Mesothelial cell of epicardium (in vitro differentiated cells): ENCODE data around the gene POU2AF3. TPM values are rescaled to one million over a fixed set of nuclear protein-coding genes. Genes with fewer than 3 reads are reported as not detected.
"Not testable (repeated sequence)": the region's sequence is repeated elsewhere in the genome, so short reads cannot be mapped to it uniquely, and the experiment has no call there.

Source experiments
- DNase-seq, 2 experiments: peaks; one replicate each; pipeline ENCODE4 v3.0.0; 2021; ENCODE audit warnings: low spot score in 2 of 2; ENCODE audit not compliant: unreplicated experiment in 2 of 2
- H3K27ac Mint-ChIP-seq: 2 replicates; pipeline ENCODE4 v1.8.0; 2021; ENCODE audit warnings: mixed read lengths
- H3K27me3 Mint-ChIP-seq: 2 replicates; pipeline ENCODE4 v1.8.0; 2021; ENCODE audit warnings: low read depth, mixed read lengths
- H3K36me3 Mint-ChIP-seq: 2 replicates; pipeline ENCODE4 v1.8.0; 2021; ENCODE audit warnings: mixed read lengths
- H3K4me1 Mint-ChIP-seq: 2 replicates; pipeline ENCODE4 v1.8.0; 2021; ENCODE audit warnings: mixed read lengths
- H3K4me3 Mint-ChIP-seq: 2 replicates; pipeline ENCODE4 v1.8.0; 2021; ENCODE audit warnings: mild to moderate bottlenecking, moderate library complexity, mixed read lengths
- H3K9me3 Mint-ChIP-seq: 2 replicates; pipeline ENCODE4 v1.8.0; 2021; ENCODE audit warnings: mixed read lengths
- CTCF ChIP-seq: fragments of 200-600 bp; sonication (generic); IDR thresholded peaks from one replicate; pipeline ENCODE4 v1.5.0; 2021; ENCODE audit warnings: antibody characterized with exemption; ENCODE audit not compliant: unreplicated experiment
- total RNA-seq: library from RNA; stranded (reverse); gene quantifications from 3 replicates; pipeline ENCODE4 v1.2.1, GENCODE V29; 2021

POU2AF3 gene
- total RNA-seq, 1 donor from 2014 or later, result 3.0 TPM

- peaks cover 37% of the 10 kb centered on the region for H3K27me3 Mint-ChIP-seq
- no peaks in the 10 kb centered on the region for H3K9me3 Mint-ChIP-seq
- H3K4me3 Mint-ChIP-seq, result no peak overlapping the region
- H3K36me3 Mint-ChIP-seq, result no peaks in the 10 kb centered on the region
- H3K27ac Mint-ChIP-seq, result no peak overlapping the region
- peaks cover 18% of the 10 kb centered on the region for H3K4me1 Mint-ChIP-seq
- no peak for TF ChIP-seq CTCF
- no peak for DNase-seq
These were observed 15.7 kb upstream of the POU2AF3 start for GRCh38 chr11:111282562-111283075.

GRCh38 chr11:111283945-111284481, 14.3 kb upstream of the POU2AF3 start:
- peaks cover 23% of the 10 kb centered on the region for H3K27me3 Mint-ChIP-seq
- H3K4me1 Mint-ChIP-seq, result peaks cover 18% of the 10 kb centered on the region
- H3K36me3 Mint-ChIP-seq, result no peaks in the 10 kb centered on the region
- no peaks in the 10 kb centered on the region for H3K9me3 Mint-ChIP-seq
- no peak overlapping the region for H3K27ac Mint-ChIP-seq
- DNase-seq, result no peak
- TF ChIP-seq CTCF, result no peak
- no peak overlapping the region for H3K4me3 Mint-ChIP-seq

DNA sequence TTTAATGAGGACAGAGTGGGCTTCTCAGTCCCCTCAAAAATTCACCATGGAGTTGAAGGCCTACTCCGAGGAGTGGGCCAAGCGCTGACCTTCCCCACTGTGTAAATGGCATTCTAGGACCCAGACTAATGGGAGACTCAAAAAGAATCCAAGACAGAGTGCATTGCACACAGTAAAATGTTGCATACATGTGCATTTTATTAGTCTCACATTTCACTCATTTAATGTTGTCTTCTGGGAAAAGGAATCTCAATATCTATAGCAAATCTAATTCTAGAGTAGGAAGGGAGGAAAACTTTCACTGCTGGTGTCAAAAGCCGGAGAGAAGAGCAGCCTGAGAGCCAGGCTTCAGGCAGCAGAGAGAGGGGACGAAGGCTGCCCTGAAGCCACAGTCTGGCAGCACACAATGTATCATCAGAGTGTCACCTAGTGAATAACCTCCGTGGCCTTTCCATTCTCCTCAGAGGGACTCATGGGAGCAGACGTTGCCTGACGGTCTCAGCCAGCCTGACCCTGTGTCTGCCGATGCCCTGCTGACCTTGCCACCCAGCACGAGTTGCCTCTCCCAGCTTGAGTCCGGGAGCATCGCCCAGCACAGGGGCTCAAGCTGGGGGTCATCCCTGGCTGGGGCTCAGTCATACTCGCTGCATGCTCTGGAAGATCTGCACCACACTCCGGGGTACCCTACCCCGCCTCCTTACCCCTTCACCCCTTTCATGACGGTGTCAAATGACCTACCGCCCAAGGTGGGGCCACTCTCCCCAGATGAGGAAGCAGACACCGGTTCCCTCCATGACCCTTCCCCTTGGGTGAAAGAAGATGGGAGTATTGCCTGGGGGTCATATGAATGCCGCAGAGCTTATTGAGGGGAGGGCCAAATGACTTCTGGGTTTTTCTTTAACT, 12.9 kb upstream of the POU2AF3 start:
- Mint-ChIP-seq H3K4me3 (no peak overlapping the region), H3K4me1 (peaks cover 18% of the 10 kb centered on the region), H3K36me3 (no peaks in the 10 kb centered on the region), H3K27me3 (peaks cover 15% of the 10 kb centered on the region), H3K27ac (no peak overlapping the region), H3K9me3 (no peaks in the 10 kb centered on the region)
- no peak for TF ChIP-seq CTCF
- DNase-seq, result no peak

DNA sequence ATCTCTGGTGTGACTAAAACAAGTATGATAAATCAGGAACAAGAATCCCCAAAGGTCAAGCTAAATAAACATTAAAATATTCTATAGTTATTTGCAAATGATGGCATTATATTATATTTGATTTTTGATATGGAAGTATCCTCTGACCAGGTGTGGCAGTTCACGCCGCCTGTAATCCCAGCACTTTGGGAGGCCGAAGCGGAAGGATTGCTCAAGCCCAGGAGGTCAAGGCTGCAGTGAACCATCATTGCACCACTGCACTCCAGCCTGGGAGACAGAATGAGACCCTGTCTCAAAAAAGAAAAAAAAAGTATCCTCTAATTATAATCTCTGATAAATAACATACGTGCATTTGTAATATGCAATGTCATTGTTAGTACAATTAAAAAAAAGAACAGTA, 6.6 kb upstream of the POU2AF3 start:
- Mint-ChIP-seq H3K4me1 (no peaks in the 10 kb centered on the region), H3K36me3 (no peaks in the 10 kb centered on the region), H3K4me3 (no peak overlapping the region), H3K27ac (no peak overlapping the region), H3K27me3 (peaks cover 15% of the 10 kb centered on the region), H3K9me3 (no peaks in the 10 kb centered on the region)
- TF ChIP-seq CTCF, result no peak
- DNase-seq, result no peak

GRCh38 chr11:111292408-111292807, 5.9 kb upstream of the POU2AF3 start:
- H3K4me1 Mint-ChIP-seq, H3K4me3 Mint-ChIP-seq, H3K27ac Mint-ChIP-seq, DNase-seq, H3K9me3 Mint-ChIP-seq, H3K36me3 Mint-ChIP-seq: not testable (repeated sequence)
- H3K27me3 Mint-ChIP-seq, result peaks cover 22% of the 10 kb centered on the region

DNA sequence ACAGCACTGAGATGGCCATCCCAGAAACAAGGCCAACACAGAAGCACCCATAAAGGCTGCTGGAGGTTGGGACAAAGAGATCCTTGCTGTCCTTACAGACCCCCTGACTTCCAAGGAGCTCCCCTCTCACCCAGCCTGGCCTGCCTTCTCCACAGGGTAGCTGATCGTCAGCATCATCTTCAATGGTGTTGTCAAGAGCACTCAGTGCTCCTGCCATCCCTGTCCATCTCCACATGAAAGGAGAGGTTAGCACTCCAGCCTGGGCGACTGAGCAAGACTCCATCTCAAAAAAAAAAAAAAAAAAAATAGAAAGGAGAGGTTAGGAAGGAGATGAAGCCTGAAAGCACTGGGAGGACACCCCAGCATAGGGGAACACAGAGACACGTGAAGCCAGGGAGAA, 2.1 kb upstream of the POU2AF3 start:
- Mint-ChIP-seq H3K27me3 (peaks cover 40% of the 10 kb centered on the region), H3K9me3 (no peaks in the 10 kb centered on the region), H3K27ac (no peak overlapping the region), H3K4me1 (peaks cover 15% of the 10 kb centered on the region), H3K36me3 (peaks cover 2% of the 10 kb centered on the region), H3K4me3 (no peak overlapping the region)
- no peak for DNase-seq
- TF ChIP-seq CTCF, result no peak
